PC-9 (cell line): ENCODE data around the gene PARN. TPM values are rescaled to one million over a fixed set of nuclear protein-coding genes. Genes with fewer than 3 reads are reported as not detected.

Experiments
- BruUV-seq: library from RNA; stranded (reverse); fragments of 400-500 nt; replicated peaks from 2 replicates; lab custom pipeline; 2021; lab: Mats Ljungman, UMichigan
- CTCF ChIA-PET: fragments of 300-600 bp; sonication (Branson Sonifier 250); formaldehyde crosslinking; loops from one replicate; lab custom pipeline; 2022; ENCODE audit warnings: antibody characterized with exemption; lab: Charles Lee
- POLR2A ChIA-PET: fragments of 300-600 bp; sonication (Branson Sonifier 250); formaldehyde crosslinking; loops from one replicate; lab custom pipeline; 2022; ENCODE audit warnings: antibody characterized with exemption; ENCODE audit not compliant: unreplicated experiment; lab: Charles Lee
- DNase-seq, 2 experiments: peaks; one replicate each; pipeline versions ENCODE4 v3.0.0 to v3.0.0-alpha.2; 2015 to 2022; ENCODE audit warnings: mixed read lengths in 1 of 2
- H2AFZ ChIP-seq: fragments of 200-600 bp; sonication (generic); 2 replicates; pipeline ENCODE4 v1.8.1; 2017; ENCODE audit warnings: antibody characterized with exemption
- H3F3A ChIP-seq: fragments of 200-600 bp; sonication (generic); 2 replicates; pipeline ENCODE4 v1.8.1; 2017; ENCODE audit warnings: antibody characterized with exemption, mild to moderate bottlenecking, low read depth; ENCODE audit not compliant: insufficient read depth
- H3K27ac ChIP-seq: fragments of 200-600 bp; sonication (generic); 2 replicates; pipeline ENCODE4 v1.6.1; 2016; ENCODE audit warnings: mixed run types
- H3K27me3 ChIP-seq: fragments of 200-600 bp; sonication (generic); 2 replicates; pipeline ENCODE4 v1.6.1; 2016; ENCODE audit warnings: low read depth, mixed run types; ENCODE audit not compliant: insufficient read depth
- H3K36me3 ChIP-seq: fragments of 200-600 bp; sonication (generic); 2 replicates; pipeline ENCODE4 v1.6.1; 2016; ENCODE audit warnings: low read depth, mixed run types
- H3K4me1 ChIP-seq: fragments of 200-600 bp; sonication (generic); replicated peaks from 2 replicates; pipeline ENCODE4 v1.6.1; 2016; ENCODE audit warnings: mixed run types; ENCODE audit not compliant: insufficient read depth
- H3K4me2 ChIP-seq: fragments of 200-600 bp; sonication (generic); 2 replicates; pipeline ENCODE4 v1.6.1; 2017; ENCODE audit warnings: mixed run types
- H3K4me3 ChIP-seq: fragments of 200-600 bp; sonication (generic); 2 replicates; pipeline ENCODE4 v1.6.1; 2016; ENCODE audit warnings: mixed run types
- H3K79me2 ChIP-seq: fragments of 200-600 bp; sonication (generic); 2 replicates; pipeline ENCODE4 v1.6.1; 2017; ENCODE audit warnings: low read depth, mixed run types
- H3K9me2 ChIP-seq: fragments of 200-600 bp; sonication (generic); 2 replicates; pipeline ENCODE4 v1.8.1; 2017; ENCODE audit warnings: mild to moderate bottlenecking; ENCODE audit not compliant: insufficient read depth
- H3K9me3 ChIP-seq: fragments of 200-600 bp; sonication (generic); 2 replicates; pipeline ENCODE4 v1.8.1; 2016; ENCODE audit warnings: low read depth; ENCODE audit not compliant: insufficient read depth
- H4K20me1 ChIP-seq: fragments of 200-600 bp; sonication (generic); 2 replicates; pipeline ENCODE4 v1.8.1; 2017; ENCODE audit not compliant: insufficient read depth
- CTCF ChIP-seq: fragments of 200-600 bp; sonication (generic); conservative IDR thresholded peaks from 2 replicates; pipeline ENCODE4 v1.6.1; 2017; ENCODE audit warnings: mixed run types, antibody characterized with exemption, mild to moderate bottlenecking, moderate library complexity
- EZH2 ChIP-seq: fragments of 200-600 bp; sonication (generic); IDR thresholded peaks from 2 replicates; pipeline ENCODE4 v1.8.0; 2017; ENCODE audit warnings: antibody characterized with exemption, low read depth
- intact Hi-C: fragments of 100-400 bp; cut with micrococcal nuclease; formaldehyde crosslinking; loops from one replicate; pipeline ENCODE4 v1.10.0; 2022; ENCODE audit not compliant: unreplicated experiment
- total RNA-seq: library from RNA; stranded (reverse); gene quantifications from 2 replicates; pipeline ENCODE4 v1.2.3, GENCODE V29; 2021

The PARN gene
- total RNA-seq, 1 experiment from 2014 or later = 53.0 TPM

GRCh38 chr16:14495213-14496046, 134.6 kb downstream of the PARN start:
- Histone ChIP-seq H4K20me1 (no peaks in the 10 kb centered on the region), H3K9me3 (no peaks in the 10 kb centered on the region), H3K27me3 (no peaks in the 10 kb centered on the region), H3K27ac (no peak overlapping the region), H3K4me1 (peaks cover 36% of the 10 kb centered on the region), H3K4me2 (no peak overlapping the region), H3K4me3 (no peak overlapping the region), H3K79me2 (peaks cover 26% of the 10 kb centered on the region), H2AFZ (no peak overlapping the region), H3K9me2 (no peaks in the 10 kb centered on the region), H3F3A (peaks cover 15% of the 10 kb centered on the region), H3K36me3 (no peaks in the 10 kb centered on the region)
- TF ChIP-seq EZH2 (no peak), CTCF (no peak)
- no TSS peak for BruUV-seq
- ChIA-PET POLR2A (no interaction called here), CTCF (no interaction called here)
- intact Hi-C loops = no loop called here
- DNase-seq = no peak

GRCh38 chr16:14494396-14494966, 135.6 kb downstream of the PARN start:
- Histone ChIP-seq H3F3A (peaks cover 13% of the 10 kb centered on the region), H3K4me2 (no peak overlapping the region), H4K20me1 (no peaks in the 10 kb centered on the region), H3K27me3 (no peaks in the 10 kb centered on the region), H3K9me2 (no peaks in the 10 kb centered on the region), H2AFZ (no peak overlapping the region), H3K36me3 (no peaks in the 10 kb centered on the region), H3K4me3 (no peak overlapping the region), H3K9me3 (no peaks in the 10 kb centered on the region), H3K4me1 (peaks cover 27% of the 10 kb centered on the region), H3K79me2 (peaks cover 17% of the 10 kb centered on the region), H3K27ac (no peak overlapping the region)
- intact Hi-C loops = no loop called here
- POLR2A ChIA-PET = no interaction called here
- BruUV-seq = no TSS peak
- CTCF ChIA-PET = no interaction called here
- DNase-seq = no peak
- TF ChIP-seq EZH2 = no peak
- no peak for TF ChIP-seq CTCF

- no peaks in the 10 kb centered on the region for H3K36me3 ChIP-seq
- no peak overlapping the region for H2AFZ ChIP-seq
- H3K4me1 ChIP-seq = peaks cover 21% of the 10 kb centered on the region
- H3K4me3 ChIP-seq = no peak overlapping the region
- peaks cover 6% of the 10 kb centered on the region for H3F3A ChIP-seq
- H3K79me2 ChIP-seq = peaks cover 12% of the 10 kb centered on the region
- no peaks in the 10 kb centered on the region for H3K9me2 ChIP-seq
- intact Hi-C loops = no loop called here
- H4K20me1 ChIP-seq = no peaks in the 10 kb centered on the region
- no peak for DNase-seq
- no peaks in the 10 kb centered on the region for H3K9me3 ChIP-seq
- no peak overlapping the region for H3K4me2 ChIP-seq
- no peak overlapping the region for H3K27ac ChIP-seq
- ChIA-PET CTCF (no interaction called here), POLR2A (no interaction called here)
- no peaks in the 10 kb centered on the region for H3K27me3 ChIP-seq
- no TSS peak for BruUV-seq
- no peak for TF ChIP-seq EZH2
- no peak for TF ChIP-seq CTCF
Measured at GRCh38 chr16:14493791-14494190, 136.3 kb downstream of the PARN start.
